Measurements from ENCODE around the gene UBE2Q1.
"Not testable (repeated sequence)": the region's sequence is repeated elsewhere in the genome, so short reads cannot be mapped to it uniquely, and the experiment has no call there.

Gene UBE2Q1

DNA sequence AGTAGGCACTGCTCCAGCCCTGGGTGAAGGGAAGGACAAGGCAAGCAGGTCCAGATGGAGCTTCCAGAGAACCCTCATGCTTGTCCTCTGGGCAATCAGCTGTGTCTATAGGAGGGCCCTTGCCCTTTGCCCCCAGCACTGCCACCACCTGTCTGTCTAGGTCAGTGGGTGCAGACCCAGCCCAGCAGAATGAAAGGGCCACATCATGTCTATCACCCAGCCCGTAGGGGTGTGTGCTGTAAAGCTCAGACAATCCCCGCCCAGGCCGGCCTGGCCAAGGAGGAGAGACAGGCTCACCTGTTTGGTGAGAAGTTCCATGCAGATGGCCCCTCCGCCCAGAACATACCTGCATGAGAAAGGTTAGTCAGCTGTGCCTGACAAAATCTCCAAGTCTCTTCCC is 7.0 kb downstream of the UBE2Q1 start:
- DNase-seq (ENCODE audit: low read depth in 2 of 2): no peak

DNA sequence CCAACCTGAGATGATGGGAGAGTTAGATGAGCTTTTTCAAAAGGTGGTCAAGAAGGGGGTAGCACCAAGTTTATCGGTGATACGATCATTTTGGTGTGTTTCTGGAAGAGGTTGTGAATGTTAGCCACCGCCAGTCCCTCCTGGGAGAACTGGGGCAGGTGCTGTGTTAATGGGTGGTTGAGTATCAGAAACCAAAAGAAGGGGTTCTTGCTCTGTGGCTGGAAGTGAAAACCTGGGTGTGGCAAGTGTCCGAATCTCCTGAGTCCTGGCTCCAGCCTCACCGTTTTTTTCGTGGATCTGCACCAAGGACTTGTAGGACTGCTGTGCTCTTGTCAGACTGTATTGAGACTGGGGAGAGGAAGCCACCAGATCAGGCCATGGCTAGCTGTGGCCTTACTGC is 7.8 kb downstream of the UBE2Q1 start:
- DNase-seq (ENCODE audit: low read depth in 2 of 2): no peak

DNA sequence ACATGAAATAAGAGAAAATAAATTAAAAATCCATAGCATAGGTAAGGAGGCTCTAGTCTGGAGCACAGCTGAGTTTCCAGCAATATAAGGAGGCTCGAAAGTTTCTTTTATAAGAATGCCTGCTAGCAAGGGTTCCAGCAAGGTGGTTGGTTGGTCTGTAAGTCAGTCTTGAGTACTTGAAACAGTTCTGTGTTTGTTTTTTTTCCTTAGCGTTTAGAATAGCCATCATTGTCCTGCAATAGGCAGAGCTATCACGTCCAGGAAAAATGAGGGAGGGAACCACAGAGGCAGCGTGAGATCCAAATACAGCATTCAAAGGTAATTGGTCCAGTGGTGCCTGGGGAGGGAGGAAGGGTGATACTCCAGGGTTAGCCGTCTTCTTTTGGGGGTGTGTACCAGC is 8.4 kb downstream of the UBE2Q1 start:
- no peak for DNase-seq (ENCODE audit: low read depth in 2 of 2)

DNA sequence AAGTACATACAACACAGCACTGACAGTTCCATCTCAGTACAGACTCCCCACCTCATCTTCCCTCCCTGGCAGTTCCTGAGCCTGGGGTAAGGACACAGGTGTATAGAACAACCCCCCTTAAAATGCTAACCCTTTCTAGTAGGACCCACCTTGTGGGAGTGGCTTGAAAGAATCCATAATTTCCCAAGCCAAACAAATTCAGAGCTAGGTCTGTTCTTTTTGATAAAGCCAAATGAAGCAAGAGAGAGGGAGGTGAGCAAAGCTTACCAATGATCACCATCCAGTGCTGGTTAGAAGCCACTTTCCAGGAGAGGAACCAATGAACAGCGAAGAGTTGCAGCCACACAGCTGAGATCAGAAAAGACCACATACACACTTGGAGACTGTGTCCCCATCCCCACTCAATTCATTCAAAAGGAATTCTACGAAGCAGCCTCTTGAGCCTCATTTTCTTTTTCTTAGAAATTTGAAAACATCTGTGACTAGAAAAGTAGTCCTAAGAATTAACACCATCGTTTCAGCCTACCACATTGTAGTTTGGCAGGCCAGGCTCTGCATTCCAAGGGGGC is 9.2 kb downstream of the UBE2Q1 start:
- DNase-seq (ENCODE audit: low read depth in 2 of 2): no peak

DNA sequence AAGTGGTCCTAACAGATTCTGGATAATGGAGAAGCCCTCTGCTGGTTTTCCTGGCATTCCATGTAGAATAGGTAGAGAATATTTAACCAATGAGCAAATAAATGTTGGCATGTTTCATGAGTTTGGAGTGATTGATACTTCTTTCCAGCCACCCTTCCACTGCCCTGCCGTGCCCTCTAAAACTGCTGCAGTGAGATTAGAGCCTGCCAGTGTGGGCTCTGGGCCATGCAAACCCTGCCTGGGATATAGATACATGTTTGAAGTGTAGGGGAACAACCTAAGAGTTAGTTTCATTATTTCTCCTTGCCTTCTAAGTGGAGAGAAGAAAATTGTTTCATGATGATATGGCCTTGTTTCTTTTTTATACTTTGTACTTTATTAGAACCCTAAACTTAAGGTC is 10.4 kb downstream of the UBE2Q1 start:
- no peak for DNase-seq (ENCODE audit: low read depth in 2 of 2)

DNA sequence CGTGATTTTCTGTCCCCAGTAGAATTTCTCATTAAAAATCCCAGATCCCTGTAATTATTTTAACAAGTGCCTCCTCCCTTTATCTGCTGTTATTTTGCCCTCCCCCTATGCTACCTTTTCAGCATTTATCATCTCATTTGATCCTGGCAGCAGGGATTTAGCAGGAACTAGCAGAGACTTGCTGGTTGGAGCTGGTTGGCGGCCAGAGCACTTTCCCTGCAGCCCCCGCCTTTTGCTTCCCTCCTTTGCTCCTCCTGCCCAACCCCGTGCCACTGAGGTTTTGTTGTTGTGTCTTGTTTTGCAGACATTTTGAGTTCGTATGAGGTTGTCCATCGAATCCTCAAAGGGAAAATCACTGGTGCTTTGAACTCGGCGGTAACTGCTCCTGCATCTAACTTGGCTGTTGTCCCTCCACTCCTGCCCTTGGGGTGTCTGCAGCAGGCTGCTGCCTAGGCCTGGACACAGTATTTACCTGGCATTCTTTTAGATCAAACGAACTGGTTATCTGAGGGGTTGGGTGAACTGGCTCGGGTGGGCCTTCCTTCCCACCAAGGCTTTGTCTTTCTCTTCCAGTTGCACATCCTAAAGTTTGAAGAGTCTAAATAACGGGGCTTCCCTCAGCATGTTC is 11.2 kb downstream of the UBE2Q1 start:
- DNase-seq (ENCODE audit: low read depth in 2 of 2): no peak

DNA sequence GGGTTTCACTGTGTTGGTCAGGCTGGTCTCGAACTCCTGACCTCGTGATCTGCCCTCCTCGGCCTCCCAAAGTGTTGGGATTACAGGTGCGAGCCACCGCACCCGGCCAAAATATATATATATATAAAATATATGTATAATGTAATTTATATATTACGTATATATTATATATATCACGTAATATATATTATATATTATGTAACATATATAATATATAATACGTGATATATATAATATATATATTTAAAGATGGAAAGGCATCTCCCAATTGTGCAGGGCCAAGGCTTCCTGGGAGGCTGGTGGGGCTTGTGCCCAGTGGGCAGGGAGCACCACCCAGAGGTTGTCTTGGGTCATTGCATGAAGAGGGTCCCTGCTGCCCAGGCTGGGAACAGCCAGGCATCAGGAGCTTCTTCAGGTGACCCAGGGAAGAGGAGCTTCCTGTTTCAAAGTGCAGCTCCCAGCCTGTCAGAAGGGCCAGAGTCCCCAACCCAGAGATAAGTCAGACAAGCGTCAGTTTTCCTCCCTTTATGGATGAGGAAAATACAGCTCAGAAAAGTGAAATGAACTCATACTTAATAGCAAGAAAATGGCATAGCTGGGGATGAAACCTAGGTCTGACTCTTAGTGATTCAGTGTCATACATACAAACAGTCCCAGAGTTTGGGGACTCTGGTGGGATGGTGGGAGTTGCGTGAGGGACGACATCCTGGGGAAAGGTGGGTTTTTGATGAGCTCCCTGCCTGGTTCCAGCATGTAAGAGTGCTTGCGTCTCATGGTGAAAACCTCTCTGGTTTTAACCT is 12.0 kb downstream of the UBE2Q1 start:
- peak; percentile 44 to 52 for DNase-seq (ENCODE audit: low read depth in 2 of 2)

DNA sequence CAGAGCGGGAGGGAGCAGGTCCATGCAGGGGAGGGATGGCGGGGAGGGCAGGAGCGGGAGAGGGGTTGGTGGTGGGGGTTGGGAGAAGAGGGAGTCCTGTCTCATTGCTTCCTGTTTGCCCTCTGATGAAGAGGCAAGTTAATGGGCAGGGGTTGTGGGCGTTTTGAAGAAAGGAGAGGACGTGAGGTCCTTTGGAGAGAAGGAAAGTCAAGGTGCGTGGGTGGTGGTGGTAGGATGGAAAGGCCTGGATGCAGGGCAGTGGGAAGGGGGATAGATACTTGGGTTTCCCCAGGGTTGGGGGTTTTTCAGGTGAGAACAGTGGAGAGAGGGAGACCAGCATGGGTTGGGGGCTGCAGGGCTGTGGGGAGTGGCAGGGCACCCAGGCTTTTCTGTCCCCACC is 17.2 kb downstream of the UBE2Q1 start:
- DNase-seq (ENCODE audit: low read depth in 2 of 2): no peak

DNA sequence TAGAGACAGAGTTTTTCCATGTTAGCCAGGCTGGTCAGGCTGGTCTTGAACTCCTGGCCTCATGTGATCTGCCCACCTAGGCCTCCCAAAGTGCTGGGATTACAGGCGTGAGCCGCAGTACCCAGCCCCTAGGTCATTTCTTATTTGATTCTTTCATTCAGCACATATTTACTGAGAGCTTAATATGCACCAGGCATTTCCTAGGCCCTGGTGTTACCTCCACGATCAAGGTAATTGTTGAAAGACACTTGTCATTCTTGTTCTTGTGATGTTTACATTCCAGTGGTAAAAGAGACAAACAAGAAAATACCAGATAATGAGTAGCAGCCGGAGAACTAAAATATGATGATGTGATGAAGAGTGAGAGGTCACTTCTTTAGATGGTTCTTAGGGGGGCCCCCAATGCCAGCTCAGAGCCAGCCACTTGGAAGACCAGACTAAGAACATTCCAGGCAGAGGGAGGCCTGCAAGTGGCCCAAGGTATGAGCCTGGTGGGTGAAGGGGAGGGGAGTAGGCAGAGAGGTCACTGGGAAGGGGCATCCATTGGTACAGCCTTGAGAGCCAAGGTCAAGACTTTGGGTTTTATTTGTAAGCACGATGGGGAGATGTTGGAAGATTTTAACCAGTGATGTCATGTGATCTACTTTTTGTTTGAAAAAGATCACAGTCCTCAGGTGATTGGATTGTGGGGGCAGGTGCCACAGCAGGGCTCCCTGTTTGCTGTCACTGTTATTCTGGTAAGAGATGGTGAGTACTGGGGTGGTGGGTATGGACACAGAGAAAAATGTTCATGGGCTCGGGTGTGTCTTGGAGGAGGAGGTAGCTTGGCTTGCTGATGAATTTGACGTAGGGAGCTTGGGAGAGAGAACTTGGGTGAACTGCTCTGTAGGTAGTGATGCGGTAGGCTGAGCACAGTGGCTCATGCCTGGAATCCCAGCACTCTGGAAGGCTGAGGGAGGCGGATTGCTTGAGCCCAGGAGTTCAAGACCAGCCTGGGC is 18.7 kb downstream of the UBE2Q1 start:
- no peak for DNase-seq (ENCODE audit: low read depth in 2 of 2)

DNA sequence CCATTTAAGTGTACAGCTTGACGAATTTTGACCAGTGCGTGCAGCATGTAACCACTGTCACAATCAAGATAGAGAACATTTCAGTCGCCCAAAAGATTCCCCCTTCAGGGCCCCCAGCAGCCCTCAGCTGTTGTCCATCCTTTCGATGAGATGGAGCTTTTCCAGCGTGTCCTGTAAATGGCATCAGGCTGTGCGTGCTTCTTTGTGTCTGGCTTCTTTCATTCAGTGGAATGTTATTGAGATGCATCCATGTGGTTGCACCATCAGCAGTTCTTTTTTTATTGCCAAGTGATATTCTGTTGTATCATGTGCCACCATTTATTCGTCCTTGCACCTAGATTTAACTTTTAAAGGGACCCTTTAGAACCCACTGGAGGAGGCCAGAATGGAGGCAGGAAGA is 21.9 kb downstream of the UBE2Q1 start:
- DNase-seq (ENCODE audit: low read depth in 2 of 2): no peak

DNA sequence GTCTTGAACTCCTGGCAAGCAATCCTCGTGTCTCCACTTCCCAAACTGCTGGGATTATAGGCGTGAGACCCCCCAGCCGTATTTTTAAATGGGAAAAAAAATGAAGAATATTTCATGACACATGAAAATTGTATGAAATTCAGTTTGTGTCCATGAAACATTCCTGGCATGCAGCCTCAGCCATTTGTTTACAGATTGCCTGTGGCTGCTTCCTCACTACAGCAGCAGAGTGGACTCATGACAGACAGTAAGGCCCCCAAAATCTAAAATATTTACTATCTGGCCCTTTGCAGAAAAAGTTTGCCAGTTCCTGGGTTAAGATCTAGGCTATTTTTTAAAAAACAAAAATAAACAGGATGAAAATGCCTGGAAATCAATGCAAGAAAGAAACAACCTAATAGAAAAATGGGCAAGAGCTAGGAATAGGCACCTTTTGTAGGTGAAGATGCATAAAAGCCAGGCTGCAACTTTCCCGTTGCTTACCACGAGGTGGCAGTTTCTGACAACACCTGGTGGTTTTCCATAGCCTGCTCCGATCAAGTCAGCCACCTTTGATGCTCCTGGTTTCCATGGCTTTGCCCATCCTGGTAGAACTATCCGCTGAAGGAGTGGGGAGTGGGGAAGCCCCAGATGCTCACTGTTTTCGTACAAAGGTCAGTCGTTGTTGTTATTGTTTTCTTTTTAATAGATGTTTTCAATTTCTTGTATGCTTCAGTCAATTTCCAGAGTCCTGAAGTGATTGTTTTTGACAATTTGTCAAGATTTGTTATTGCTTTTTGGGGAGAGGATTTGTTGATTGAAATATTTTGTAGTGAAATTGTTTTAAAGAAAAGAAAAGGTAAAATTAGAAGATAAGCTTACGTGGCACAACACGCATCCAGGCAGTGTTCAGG is 24.3 kb downstream of the UBE2Q1 start:
- no peak for DNase-seq (ENCODE audit: low read depth in 2 of 2)

DNA sequence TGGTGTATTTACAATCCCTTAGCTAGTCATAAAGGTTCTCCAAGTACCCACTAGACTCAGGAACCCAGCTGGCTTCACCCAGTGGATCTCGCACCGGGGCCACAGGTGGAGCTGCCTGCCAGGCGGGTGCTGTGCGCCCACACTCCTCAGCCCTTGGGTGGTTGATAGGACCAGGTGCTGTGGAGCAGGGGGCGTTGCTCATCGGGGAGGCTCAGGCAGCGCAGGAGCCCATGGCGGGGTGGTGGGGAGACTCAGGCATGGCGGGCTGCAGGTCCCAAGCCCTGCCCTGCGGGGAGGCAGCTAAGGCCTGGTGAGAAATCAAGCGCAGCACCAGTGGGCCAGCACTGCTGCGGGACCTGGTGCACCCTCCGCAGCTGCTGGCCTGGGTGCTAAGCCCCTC is 26.5 kb downstream of the UBE2Q1 start:
- not testable (repeated sequence) for DNase-seq (ENCODE audit: low read depth in 2 of 2)

DNA sequence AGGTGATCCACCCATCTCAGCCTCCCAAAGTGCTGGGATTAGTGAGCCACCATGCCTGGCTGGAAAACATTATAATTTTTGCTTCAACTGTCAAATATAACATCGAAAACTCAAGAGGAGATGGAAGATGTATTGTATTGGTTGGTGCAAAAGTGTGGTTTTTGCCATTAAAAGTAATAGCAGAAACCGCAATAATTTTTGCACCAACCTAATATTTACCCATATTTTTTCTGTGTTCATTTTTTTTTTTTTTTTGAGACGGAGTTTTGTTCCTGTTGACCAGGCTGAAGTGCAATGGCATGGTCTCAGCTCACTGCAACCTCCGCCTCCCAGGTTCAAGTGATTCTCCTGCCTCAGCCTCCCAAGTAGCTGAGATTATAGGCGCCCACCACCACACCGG is 29.2 kb downstream of the UBE2Q1 start:
- DNase-seq (ENCODE audit: low read depth in 2 of 2): no peak

DNA sequence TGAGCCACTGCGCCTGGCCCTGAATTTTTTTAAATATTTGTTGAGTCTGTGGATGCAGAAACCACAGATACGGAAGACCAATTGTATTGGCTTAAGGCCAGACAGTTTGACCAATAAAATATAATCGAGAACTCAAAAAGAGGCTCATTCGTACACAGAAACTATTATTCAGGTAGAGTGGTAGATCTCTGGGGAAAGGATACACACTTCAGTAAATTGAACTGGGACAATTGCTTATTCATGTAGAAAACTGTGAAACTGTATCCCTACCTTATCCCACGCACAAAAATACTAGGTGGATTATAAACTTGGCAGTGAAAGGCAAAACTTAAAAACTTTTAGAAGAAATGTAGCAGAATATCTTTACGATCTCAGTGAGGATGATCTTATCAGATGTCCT is 31.3 kb downstream of the UBE2Q1 start:
- DNase-seq (ENCODE audit: low read depth in 2 of 2): no peak

DNA sequence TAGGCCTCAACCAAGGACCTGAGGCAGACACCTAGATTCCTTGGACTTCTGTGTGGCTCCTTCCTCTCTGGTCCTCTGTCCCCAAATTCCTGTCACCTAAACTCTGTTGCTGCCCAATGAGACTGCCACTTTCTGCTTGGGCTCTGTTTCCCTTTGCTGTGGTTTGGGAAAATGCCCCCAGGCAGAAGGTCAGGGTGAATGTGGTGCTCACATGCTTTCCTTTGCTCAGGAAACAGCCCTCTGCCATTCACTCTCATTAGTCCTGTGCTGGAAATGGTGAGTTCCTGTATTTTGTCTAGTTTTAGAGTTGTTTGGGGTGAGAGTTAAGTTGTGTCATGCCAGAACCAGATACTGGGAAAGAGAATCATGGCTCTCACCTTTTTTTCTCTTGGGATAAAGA is 33.6 kb downstream of the UBE2Q1 start:
- no peak for DNase-seq (ENCODE audit: low read depth in 2 of 2)

DNA sequence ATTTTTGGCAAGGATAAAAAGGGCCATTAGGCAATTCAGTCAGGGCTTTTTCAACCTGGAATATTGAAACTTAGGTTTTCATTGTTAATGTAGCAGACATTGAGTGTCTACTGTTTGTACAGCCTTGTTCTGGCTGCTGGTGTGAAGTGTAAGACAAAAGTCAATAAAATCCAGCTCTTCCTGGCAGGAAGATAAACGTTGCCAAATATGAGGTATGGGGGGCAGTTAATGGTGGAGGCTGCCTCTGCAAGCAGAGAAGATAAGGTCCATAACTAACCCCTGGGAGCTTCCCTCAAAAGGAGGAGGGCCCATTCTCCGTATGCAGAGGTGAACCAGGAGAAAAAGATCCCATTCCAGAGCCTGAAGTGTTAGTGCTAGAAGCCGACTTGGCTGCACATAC is 36.8 kb downstream of the UBE2Q1 start:
- no peak for DNase-seq (ENCODE audit: low read depth in 2 of 2)

DNA sequence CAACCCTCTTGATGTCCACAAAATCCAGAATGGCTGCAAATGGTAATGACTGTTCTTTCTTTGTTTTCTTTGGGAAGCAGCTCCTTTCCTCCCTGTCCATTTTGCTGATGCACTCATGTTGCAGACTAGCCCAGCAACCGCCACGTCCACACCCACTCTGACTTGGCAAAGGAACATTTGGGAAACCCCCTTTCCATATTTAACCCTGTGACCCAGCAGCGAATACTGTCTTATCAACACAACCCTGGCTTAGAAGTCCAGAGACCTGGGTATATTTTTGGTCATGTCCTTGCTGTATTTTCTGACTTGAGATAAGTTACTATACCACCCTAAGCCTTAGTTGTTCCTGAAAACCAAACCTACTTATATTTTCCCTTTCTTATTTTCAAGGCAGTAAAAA is 38.1 kb downstream of the UBE2Q1 start:
- DNase-seq (ENCODE audit: low read depth in 2 of 2): no peak

DNA sequence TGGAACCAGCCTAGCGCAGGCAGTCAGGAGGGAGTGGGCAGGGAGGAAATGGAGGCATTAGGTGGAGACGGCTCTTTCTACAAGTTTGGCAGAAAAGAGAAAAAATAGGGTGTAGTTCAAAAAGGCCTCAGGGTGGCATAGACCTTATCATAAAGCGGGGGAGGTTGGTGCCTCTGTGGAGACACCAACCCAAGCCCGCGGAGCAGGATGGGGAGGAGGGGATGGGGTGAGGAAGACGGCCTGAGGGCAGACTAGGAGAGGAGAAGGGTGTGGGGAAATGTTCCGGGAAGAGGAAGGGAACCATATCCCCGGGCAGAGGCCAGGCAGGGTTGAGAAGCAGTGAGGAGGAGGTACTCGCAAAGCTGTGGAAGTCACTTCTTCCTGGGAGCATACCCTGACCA is 38.9 kb downstream of the UBE2Q1 start:
- no peak for DNase-seq (ENCODE audit: low read depth in 2 of 2)

DNA sequence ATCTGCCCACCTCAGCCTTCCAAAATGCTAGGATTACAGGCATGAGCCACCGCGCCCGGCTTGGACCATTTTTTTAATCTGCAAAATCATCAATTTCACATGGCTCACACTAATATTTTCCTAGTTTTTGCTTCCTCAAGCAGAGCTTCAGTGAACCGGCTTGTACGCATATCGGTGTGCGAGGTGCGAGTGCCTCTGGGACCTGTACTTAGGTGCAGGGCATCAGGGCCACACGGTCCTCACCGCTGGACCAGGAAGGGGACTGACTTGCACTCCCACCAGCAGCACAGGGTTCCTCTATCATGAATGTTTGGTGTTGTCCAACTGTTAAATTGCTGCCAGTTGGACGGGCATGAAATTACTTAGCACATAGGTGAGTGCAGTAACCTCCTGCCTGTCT is 40.8 kb downstream of the UBE2Q1 start:
- DNase-seq (ENCODE audit: low read depth in 2 of 2): no peak

DNA sequence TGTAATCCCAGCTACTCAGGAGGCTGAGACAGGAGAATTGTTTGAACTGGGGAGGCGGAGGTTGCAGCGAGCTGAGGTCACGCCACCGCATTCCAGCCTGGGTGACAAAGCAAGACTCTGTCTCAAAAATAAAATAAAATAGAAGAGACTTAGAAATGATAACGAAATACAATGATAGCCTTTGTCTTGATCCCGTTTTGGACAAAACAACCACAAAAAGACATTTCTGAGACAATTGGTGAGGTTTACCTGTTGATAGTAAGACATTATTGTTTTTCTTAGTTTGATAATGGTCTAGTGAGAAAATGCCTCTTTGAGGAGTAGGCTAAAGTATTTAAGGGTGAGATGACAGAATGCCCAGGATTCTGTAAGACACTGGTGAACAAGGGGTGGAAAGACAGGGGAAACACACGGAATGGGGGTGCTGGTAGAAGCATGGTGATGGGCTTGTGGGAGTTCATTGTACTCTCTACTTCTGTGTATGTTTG is 44.4 kb downstream of the UBE2Q1 start:
- no peak for DNase-seq (ENCODE audit: low read depth in 2 of 2)

DNA sequence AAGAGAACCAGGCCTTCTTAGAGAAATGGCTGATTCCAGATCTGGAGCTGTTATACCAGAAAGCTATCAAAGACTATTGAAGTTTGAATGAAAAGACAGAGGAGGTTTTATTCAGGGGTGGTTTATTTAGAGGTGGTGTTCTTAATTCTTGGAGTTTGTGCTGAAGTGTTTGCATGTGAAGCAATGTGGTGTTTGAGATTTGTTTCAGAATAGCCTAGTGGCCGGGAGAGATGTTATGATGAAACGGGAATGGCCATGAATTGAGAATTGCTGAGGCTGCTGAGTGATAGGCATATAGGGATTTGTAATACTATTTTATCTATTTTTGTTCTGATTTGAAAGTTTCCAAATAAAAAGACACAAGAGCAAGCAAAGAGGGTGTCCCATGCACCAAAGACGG is 45.7 kb downstream of the UBE2Q1 start:
- DNase-seq (ENCODE audit: low read depth in 2 of 2): no peak

Measured in stimulated activated CD4-positive, alpha-beta T cell treated with anti-CD3 and anti-CD28 coated beads, Interleukin-15, amount 100 ng/mL, for 48 hours (primary cell).